DMS153 treated with DMSO at 0.1 percent for 48 hours (cell line): ENCODE measurements around the gene SBK2.

Source experiments
- DNase-seq: peaks from one replicate; lab custom pipeline; 2025; ENCODE audit not compliant: unreplicated experiment; lab: John Stamatoyannopoulos, UW

The SBK2 gene

DNA sequence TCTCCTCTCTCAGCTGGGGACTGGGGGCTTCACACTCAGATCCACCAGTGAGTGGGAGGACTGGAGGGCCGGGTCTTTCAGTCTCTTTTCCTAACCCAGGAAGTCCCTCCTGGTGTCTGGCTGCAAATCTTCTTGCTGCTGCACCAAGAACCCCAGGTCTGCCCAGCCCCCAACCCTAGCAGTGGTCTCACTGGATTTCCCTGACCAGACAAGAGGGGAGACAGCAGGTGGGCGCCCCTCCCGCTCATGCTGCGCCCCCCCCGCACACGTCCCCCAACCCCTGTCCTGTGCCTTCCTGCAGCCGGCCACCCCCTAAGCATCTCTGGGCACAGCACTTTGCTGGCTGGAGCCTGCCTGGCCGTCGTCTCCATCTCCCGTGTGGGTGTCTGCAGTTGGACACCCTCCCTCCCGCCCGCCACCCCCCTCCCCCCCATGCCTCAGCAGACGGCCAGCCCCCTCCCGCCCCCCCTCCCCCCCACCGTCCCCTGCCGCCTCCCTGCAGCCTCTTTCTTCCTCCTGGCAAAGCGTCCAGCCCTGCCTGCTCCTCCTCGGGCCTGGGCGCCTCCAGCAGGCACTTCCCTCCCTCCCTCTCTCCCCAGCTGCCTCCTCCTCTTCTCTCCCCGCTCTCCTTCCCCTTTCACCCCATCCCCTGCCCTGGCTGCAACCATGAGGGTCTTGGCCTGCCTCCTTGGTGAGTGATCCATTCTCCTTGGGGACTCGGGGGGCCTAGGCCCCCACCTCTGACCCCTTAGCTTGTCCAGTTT, 48.8 kb downstream of the SBK2 start, which contains the start of gene SSC5D:
Gene SSC5D, plus strand, starts transcription at position 513 of the 764 bp plus-strand sequence. Its CDS starts 154 bp downstream, at position 667.
- DNase-seq: no peak

DNA sequence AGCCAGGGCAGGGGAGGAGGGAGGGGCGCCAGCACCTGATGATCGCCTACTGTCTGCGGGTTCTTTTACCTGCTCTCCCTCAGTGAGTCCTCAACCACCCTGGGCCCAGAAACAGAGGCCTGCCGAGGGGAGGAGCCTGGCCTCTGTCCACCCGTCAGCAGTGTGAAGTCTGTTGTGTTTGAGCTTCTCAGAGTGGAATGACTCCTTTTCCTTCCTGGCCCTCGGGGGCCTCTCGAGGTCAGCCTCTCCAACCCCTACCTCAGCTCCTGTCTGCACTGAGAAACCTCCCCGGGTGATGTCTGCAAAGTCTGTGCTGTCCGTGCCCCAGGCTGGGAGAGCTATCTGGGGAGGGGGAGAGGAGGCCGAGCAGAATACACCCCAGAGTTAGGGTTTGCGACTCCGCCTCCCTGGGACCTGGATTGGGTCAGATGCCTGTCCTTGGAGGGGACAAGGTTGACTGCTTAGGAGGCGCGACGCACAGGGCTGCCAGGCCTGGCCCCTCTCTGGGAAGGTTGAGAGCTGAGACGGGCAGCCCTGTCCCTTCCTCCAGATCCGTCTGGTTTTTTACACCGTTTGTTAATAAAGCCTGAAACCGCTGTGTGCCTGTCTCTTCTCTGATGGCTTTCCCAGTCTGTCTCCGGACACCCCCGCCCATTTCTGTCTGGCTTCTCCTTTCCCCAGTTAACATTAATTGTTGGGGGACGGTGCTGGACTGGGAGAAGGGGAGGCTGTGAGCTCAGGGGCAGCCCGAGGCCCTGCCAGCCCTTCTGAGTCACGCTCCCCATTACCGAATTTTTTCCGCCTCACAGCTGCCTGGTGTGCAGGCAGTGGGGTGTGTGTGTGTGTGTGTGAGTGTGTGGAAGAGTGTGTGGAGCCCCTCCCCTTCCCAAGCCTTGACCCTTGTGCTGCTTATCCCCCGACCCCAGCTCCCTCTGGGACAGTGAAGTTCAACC, 49.7 kb downstream of the SBK2 start:
- DNase-seq: no peak

GRCh38 chr19:55486043-55486970, 50.6 kb downstream of the SBK2 start:
- no peak for DNase-seq

- no peak for DNase-seq
Observed at GRCh38 chr19:55485439-55486011, 51.4 kb downstream of the SBK2 start.

DNA sequence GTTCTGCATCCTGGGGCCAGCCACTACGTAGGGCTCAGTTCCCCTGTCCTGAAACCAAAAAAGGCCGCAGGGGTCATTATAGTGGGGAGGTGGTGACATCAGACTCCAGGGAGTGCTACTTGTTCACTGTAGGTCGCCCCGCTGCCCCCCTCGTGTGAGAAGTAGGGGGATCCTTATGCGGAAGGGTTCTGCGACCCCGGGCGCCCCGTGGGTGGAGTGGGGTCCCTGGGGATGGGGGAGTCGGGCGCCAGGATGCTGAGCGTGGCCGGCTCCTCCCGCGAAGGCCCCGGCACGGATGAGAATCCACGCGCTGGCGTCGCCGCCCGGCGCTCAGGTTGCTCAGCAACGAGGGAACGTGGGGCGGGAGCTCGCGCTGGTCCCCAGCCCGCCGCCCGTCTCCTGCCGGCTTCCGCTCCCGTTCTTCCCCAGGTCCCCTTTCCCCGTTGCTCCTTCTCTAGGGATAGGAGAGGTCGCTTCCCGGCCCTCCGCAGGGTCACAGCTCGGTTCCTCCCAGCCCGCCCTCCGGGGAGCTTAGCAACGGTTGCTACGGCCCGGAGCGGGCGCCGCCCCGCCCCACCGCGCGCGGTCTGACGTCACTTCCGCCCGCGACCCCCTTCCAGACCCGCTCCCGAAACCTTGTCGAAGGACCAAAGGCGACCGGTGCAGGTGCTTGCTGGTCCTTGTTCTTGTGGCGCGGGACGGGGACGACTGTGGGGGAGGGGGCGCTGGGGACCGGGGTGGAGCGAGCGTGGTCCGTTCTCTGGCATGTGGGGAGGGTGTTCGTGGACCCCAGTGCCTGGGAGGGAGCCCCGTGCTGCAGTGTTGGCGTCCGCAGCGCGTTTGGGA, 52.1 kb downstream of the SBK2 start, which contains the start of gene NAT14:
Gene NAT14, plus strand, starts transcription at position 596 of the 846 bp plus-strand sequence. CDS start 521 bp downstream, outside the sequence.
- DNase-seq: peak; percentile 38

GRCh38 chr19:55483706-55484592, 53.0 kb downstream of the SBK2 start:
- DNase-seq: no peak

DNA sequence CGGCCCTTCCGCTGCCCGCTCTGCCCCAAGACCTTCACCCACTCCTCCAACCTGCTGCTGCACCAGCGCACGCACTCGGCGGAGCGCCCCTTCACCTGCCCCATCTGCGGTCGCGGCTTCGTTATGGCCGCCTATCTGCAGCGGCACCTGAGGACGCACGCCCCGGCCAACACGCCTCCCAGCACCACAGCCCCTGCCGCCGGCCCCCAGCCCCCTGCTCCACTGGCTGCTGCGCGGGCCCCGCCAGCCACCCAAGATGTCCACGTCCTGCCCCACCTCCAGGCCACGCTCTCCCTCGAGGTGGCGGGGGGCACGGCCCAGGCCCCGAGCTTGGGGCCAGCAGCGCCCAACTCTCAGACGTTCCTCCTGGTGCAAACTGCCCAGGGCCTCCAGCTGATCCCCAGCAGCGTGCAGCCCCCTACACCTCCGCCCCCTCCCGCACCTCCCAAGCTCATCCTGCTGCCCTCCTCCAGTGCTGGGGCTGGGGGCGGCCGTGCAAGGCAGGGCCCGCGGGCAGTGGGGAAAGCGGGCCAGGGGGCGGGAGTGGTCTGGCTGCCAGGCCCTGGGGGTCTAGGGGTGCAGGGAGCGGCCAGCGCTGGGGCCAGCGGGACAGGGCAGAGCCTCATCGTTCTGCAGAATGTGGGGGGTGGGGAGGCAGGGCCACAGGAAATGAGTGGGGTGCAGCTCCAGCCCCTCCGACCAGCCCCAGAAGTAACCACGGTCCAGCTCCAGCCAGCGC, 53.8 kb downstream of the SBK2 start:
- DNase-seq: no peak

GRCh38 chr19:55482156-55482961, 54.6 kb downstream of the SBK2 start:
- no peak for DNase-seq

GRCh38 chr19:55481794-55482155, 55.2 kb downstream of the SBK2 start:
- DNase-seq: no peak

- DNase-seq: no peak
Observed at GRCh38 chr19:55481148-55481793, 55.7 kb downstream of the SBK2 start.

DNA sequence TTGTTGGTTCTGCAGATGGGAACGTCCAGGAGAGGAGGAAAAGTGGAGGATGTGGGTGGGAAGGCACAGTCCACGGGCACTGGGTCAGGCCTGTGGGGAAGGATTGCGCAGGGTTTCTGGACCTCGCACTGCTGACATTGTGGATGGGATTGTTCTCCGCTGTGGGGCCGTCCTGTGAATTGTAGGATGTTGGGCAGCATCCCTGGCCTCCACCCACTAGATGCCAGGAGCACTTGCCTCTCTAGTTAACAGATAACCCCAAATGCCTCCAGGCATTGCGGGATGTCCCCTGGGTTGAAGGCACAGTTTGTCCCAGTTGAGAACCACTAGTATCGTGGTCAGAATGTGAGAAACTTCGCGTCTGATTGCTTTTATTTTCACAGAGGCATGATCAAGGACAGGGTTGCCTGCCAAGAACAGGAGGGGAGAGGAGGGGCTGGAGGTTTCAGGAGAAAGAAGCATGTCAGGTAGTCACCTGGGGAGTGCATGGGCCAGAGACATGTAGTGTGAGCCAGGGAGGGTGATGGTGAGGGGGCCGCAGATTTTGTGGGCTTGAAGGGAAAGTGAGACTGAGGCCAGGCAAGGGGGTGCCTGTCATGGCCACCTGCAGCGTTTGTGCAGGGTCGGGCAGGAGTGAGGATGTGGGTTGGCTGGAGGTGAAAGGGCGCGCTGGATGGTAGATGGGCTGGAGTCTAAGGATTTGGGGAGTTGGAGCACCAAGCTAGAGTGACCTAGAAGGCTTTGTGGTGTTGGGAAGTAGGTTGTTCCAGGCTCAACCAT, 57.3 kb downstream of the SBK2 start:
- DNase-seq: no peak

DNA sequence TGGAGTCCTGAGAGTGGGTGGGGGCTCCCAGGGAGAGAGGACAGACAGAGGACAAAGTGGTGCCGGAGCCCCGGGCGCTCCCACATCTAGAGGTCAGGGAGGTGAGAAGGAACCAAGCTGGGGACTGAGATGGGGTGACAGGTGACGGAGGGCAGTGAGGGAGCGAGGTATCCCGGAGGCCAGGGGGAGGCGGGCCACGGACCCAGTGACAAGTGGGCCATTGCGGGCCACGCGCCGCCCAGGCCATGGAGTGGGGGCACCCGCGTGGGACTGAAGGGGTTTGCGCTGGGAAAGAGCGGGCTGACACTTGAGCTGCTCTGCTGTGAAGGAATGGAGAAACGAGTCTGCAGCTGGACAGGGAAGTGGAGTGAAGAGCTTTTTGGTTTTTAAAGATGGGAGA, 57.9 kb downstream of the SBK2 start:
- no peak for DNase-seq
